Neuronal stem cell (in vitro differentiated cells): Measurements from ENCODE around the gene SNX33.

Experiments
- DNase-seq: peaks from one replicate; pipeline ENCODE4 v3.0.0-alpha.2; 2013; ENCODE audit warnings: low spot score
- H2AFZ ChIP-seq: one replicate; pipeline ENCODE4 v1.6.1; 2013; ENCODE audit warnings: mild to moderate bottlenecking, low read length, inconsistent platforms
- H2AK5ac ChIP-seq: 2 replicates; pipeline ENCODE4 v1.6.1; 2013; ENCODE audit warnings: low read depth, mild to moderate bottlenecking, inconsistent platforms, low read length, moderate library complexity, mixed read lengths
- H2BK120ac ChIP-seq: 2 replicates; pipeline ENCODE4 v1.6.1; 2013; ENCODE audit warnings: low read depth, mild to moderate bottlenecking, inconsistent platforms, low read length, moderate library complexity, mixed read lengths
- H2BK12ac ChIP-seq: one replicate; pipeline ENCODE4 v1.6.1; 2013; ENCODE audit warnings: low read length, inconsistent platforms
- H2BK15ac ChIP-seq: 2 replicates; pipeline ENCODE4 v1.6.1; 2013; ENCODE audit warnings: mild to moderate bottlenecking, low read length, inconsistent platforms, mixed read lengths
- H2BK5ac ChIP-seq: one replicate; pipeline ENCODE4 v1.6.1; 2013; ENCODE audit warnings: inconsistent platforms, mild to moderate bottlenecking, low read length, moderate library complexity
- H3K14ac ChIP-seq: one replicate; pipeline ENCODE4 v1.6.1; 2013; ENCODE audit warnings: low read length, inconsistent platforms
- H3K18ac ChIP-seq: 2 replicates; pipeline ENCODE4 v1.6.1; 2013; ENCODE audit warnings: low read length, inconsistent platforms
- H3K23ac ChIP-seq: 2 replicates; pipeline ENCODE4 v1.6.1; 2013; ENCODE audit warnings: low read depth, mild to moderate bottlenecking, mixed read lengths, low read length, inconsistent platforms; ENCODE audit not compliant: poor library complexity
- H3K27ac ChIP-seq: replicated peaks from 3 replicates; pipeline ENCODE4 v1.5.1; 2013; ENCODE audit warnings: low read length, inconsistent platforms
- H3K27me3 ChIP-seq, 3 experiments: 2 replicates each; pipeline ENCODE4 v1.6.1; 2013; ENCODE audit warnings: low read length in 3 of 3, mild to moderate bottlenecking in 2 of 3, inconsistent platforms in 1 of 3, low read depth in 1 of 3, mixed read lengths in 1 of 3, moderate library complexity in 1 of 3; ENCODE audit not compliant: control insufficient read depth in 3 of 3, insufficient read depth in 3 of 3
- H3K36me3 ChIP-seq, 2 donors: replicated peaks in 1 of 2; 2 replicates each; pipeline ENCODE4 v1.6.1; 2013; ENCODE audit warnings: low read length in 2 of 2; ENCODE audit not compliant: control insufficient read depth in 2 of 2, insufficient read depth in 2 of 2
- H3K4ac ChIP-seq: 2 replicates; pipeline ENCODE4 v1.6.1; 2013; ENCODE audit warnings: inconsistent platforms, mild to moderate bottlenecking, low read length, moderate library complexity
- H3K4me1 ChIP-seq, 2 donors: 1 replicate in 1 of 2; 2 replicates in 1 of 2; pipeline ENCODE4 v1.6.1; 2013; ENCODE audit warnings: low read length in 2 of 2, low read depth in 1 of 2; ENCODE audit not compliant: control insufficient read depth in 2 of 2, insufficient read depth in 1 of 2
- H3K4me2 ChIP-seq: one replicate; pipeline ENCODE4 v1.6.1; 2013; ENCODE audit warnings: mild to moderate bottlenecking, low read length, inconsistent platforms; ENCODE audit not compliant: insufficient read depth, poor library complexity, severe bottlenecking
- H3K4me3 ChIP-seq, 2 donors: 2 replicates each; pipeline ENCODE4 v1.5.1; 2013; ENCODE audit warnings: low read length in 2 of 2, mild to moderate bottlenecking in 2 of 2, inconsistent platforms in 1 of 2, moderate library complexity in 1 of 2
- H3K79me1 ChIP-seq: one replicate; pipeline ENCODE4 v1.6.1; 2013; ENCODE audit warnings: low read depth, mild to moderate bottlenecking, inconsistent platforms, low read length, moderate library complexity
- H3K9ac ChIP-seq: one replicate; pipeline ENCODE4 v1.6.1; 2013; ENCODE audit warnings: mild to moderate bottlenecking, low read depth, low read length, inconsistent platforms; ENCODE audit not compliant: poor library complexity
- H3K9me3 ChIP-seq, 2 donors: replicated peaks in 1 of 2; 2 replicates each; pipeline versions ENCODE3 to v1.6.1; 2013; ENCODE audit warnings: low read length in 2 of 2, mild to moderate bottlenecking in 2 of 2, inconsistent platforms in 1 of 2, low read depth in 1 of 2, mixed read lengths in 1 of 2, moderate library complexity in 1 of 2; ENCODE audit not compliant: control insufficient read depth in 2 of 2, insufficient read depth in 1 of 2
- H4K8ac ChIP-seq: one replicate; pipeline ENCODE4 v1.6.1; 2013; ENCODE audit warnings: low read depth, mild to moderate bottlenecking, inconsistent platforms, low read length, moderate library complexity
- H4K91ac ChIP-seq: one replicate; pipeline ENCODE4 v1.6.1; 2013; ENCODE audit warnings: low read length, low read depth, mild to moderate bottlenecking, inconsistent platforms; ENCODE audit not compliant: poor library complexity
- WGBS, 2 donors: extraction: QIAGEN DNeasy Blood & Tissue Kit; methylation state at CpG; one replicate each; pipeline ENCODE4 v1.1.7; 2013; ENCODE audit warnings: missing lambda C conversion rate in 2 of 2, mixed read lengths in 1 of 2; ENCODE audit not compliant: insufficient read length in 2 of 2, insufficient replicate concordance in 1 of 2; ENCODE audit errors: extremely low coverage in 2 of 2; 5-methylcytosine and 5-hydroxymethylcytosine counted together

SNX33 gene

GRCh38 chr15:75666823-75667501, 19.2 kb downstream of the SNX33 start:
- Histone ChIP-seq H4K91ac (no peak overlapping the region), H3K27ac (no peak overlapping the region), H3K9me3 (peaks cover 0 to 2% of the 10 kb centered on the region in 2 donors), H3K4me2 (no peak overlapping the region), H2AK5ac (no peak overlapping the region), H3K79me1 (peaks cover 8% of the 10 kb centered on the region), H3K4me3 (peak overlapping the region in 1 of 2 donors; percentile 70), H3K14ac (no peak overlapping the region), H2BK15ac (no peak overlapping the region), H2AFZ (no peak overlapping the region), H4K8ac (peak overlapping the region; percentile 8), H3K36me3 (peaks cover 0 to 3% of the 10 kb centered on the region in 2 donors), H3K27me3 (no peaks in the 10 kb centered on the region), H3K4me1 (peaks cover 0 to 6% of the 10 kb centered on the region in 2 donors), H2BK5ac (peak overlapping the region; percentile 40), H3K18ac (peak overlapping the region; percentile 58), H3K4ac (no peak overlapping the region), H3K23ac (peak overlapping the region; percentile 86), H2BK12ac (no peak overlapping the region), H2BK120ac (peak overlapping the region; percentile 33), H3K9ac (no peak overlapping the region)
- WGBS, 2 donors: no CpG with 5 or more reads among the region's 15 CpGs
- DNase-seq: no peak

GRCh38 chr15:75669191-75669878, 21.6 kb downstream of the SNX33 start:
- no peak overlapping the region for H2BK12ac ChIP-seq
- H2AFZ ChIP-seq: no peak overlapping the region
- H3K9ac ChIP-seq: no peak overlapping the region
- no peak overlapping the region for H2AK5ac ChIP-seq
- no peak for DNase-seq
- H3K9me3 ChIP-seq: peaks cover 0 to 2% of the 10 kb centered on the region in 2 donors
- H2BK5ac ChIP-seq: no peak overlapping the region
- no peak overlapping the region for H2BK15ac ChIP-seq
- no peak overlapping the region for H3K4ac ChIP-seq
- H3K4me3 ChIP-seq: no peak overlapping the region
- no peak overlapping the region for H3K4me2 ChIP-seq
- no peak overlapping the region for H3K27ac ChIP-seq
- H3K18ac ChIP-seq: no peak overlapping the region
- no peak overlapping the region for H2BK120ac ChIP-seq
- H3K14ac ChIP-seq: no peak overlapping the region
- H3K4me1 ChIP-seq: peaks cover 4 to 17% of the 10 kb centered on the region in 2 donors
- no peak overlapping the region for H4K8ac ChIP-seq
- H3K79me1 ChIP-seq: peaks cover 5% of the 10 kb centered on the region
- H3K23ac ChIP-seq: no peak overlapping the region
- peaks cover 0 to 2% of the 10 kb centered on the region in 2 donors for H3K36me3 ChIP-seq
- no peak overlapping the region for H4K91ac ChIP-seq
- WGBS, 2 donors: no CpG with 5 or more reads among the region's 14 CpGs
- H3K27me3 ChIP-seq: no peaks in the 10 kb centered on the region

- no peak overlapping the region for H3K4ac ChIP-seq
- no peak overlapping the region for H3K4me2 ChIP-seq
- DNase-seq: no peak
- H4K91ac ChIP-seq: no peak overlapping the region
- H2AK5ac ChIP-seq: no peak overlapping the region
- peaks cover 4 to 17% of the 10 kb centered on the region in 2 donors for H3K4me1 ChIP-seq
- no peak overlapping the region for H3K14ac ChIP-seq
- H3K79me1 ChIP-seq: peaks cover 5% of the 10 kb centered on the region
- no peak overlapping the region for H4K8ac ChIP-seq
- no peak overlapping the region for H2BK5ac ChIP-seq
- peaks cover 0 to 2% of the 10 kb centered on the region in 2 donors for H3K9me3 ChIP-seq
- no peak overlapping the region for H2BK15ac ChIP-seq
- H2BK12ac ChIP-seq: no peak overlapping the region
- H2BK120ac ChIP-seq: no peak overlapping the region
- H3K4me3 ChIP-seq: no peak overlapping the region
- no peak overlapping the region for H2AFZ ChIP-seq
- H3K23ac ChIP-seq: no peak overlapping the region
- H3K9ac ChIP-seq: no peak overlapping the region
- WGBS, 2 donors: no CpG with 5 or more reads among the region's 6 CpGs
- no peak overlapping the region for H3K18ac ChIP-seq
- H3K36me3 ChIP-seq: peaks cover 0 to 2% of the 10 kb centered on the region in 2 donors
- H3K27me3 ChIP-seq: no peaks in the 10 kb centered on the region
- H3K27ac ChIP-seq: no peak overlapping the region
Observed at GRCh38 chr15:75669879-75670212, 22.1 kb downstream of the SNX33 start.

- DNase-seq: no peak
- no CpG with 5 or more reads among the region's 11 CpGs for WGBS, 2 donors
- H2BK120ac ChIP-seq: no peak overlapping the region
Observed at GRCh38 chr15:75671730-75672602, 24.3 kb downstream of the SNX33 start.

More at GRCh38 chr15:75671730-75672602, 24.3 kb downstream of the SNX33 start:
- Histone ChIP-seq H3K36me3 (no peaks in the 10 kb centered on the region), H2BK15ac (no peak overlapping the region), H2AK5ac (no peak overlapping the region), H3K23ac (peak overlapping the region; percentile 65), H3K4me1 (peaks cover 4 to 17% of the 10 kb centered on the region in 2 donors), H2BK12ac (no peak overlapping the region), H3K4ac (peak overlapping the region; percentile 72), H3K27ac (no peak overlapping the region), H4K91ac (no peak overlapping the region), H4K8ac (no peak overlapping the region), H2AFZ (no peak overlapping the region), H3K4me3 (no peak overlapping the region), H3K79me1 (peaks cover 1% of the 10 kb centered on the region), H3K9me3 (no peaks in the 10 kb centered on the region), H3K9ac (no peak overlapping the region), H2BK5ac (peak overlapping the region; percentile 72), H3K14ac (no peak overlapping the region), H3K27me3 (no peaks in the 10 kb centered on the region), H3K4me2 (no peak overlapping the region), H3K18ac (no peak overlapping the region)
